Kidney (tissue), 14 donors: ENCODE measurements around the gene LCLAT1. TPM values are rescaled to one million over a fixed set of nuclear protein-coding genes. Genes with fewer than 3 reads are reported as not detected.
"Not testable (repeated sequence)": the region's sequence is repeated elsewhere in the genome, so short reads cannot be mapped to it uniquely, and the experiment has no call there.

ENCODE experiments used
- DNase-seq, 5 donors: peaks; one replicate each; pipeline ENCODE4 v3.0.0-alpha.2; 2013 to 2020
- FAIRE-seq: peaks from 2 replicates; lab custom pipeline; 2012; peaks lifted over from hg19 to GRCh38; lab: Jason Lieb, UNC
- H3K27ac ChIP-seq, 2 donors: one replicate each; pipeline ENCODE4 v1.7.0; 2013; ENCODE audit warnings: low read depth in 2 of 2, low read length in 2 of 2, inconsistent platforms in 1 of 2
- H3K27me3 ChIP-seq: one replicate; pipeline ENCODE4 v1.7.1; 2013; ENCODE audit warnings: low read length, inconsistent platforms; ENCODE audit not compliant: control insufficient read depth, insufficient read depth
- H3K36me3 ChIP-seq, 3 donors: one replicate each; pipeline versions ENCODE4 v1.7.0 to v1.7.1; 2013; ENCODE audit warnings: low read length in 3 of 3, control low read depth in 1 of 3, inconsistent platforms in 1 of 3; ENCODE audit not compliant: insufficient read depth in 3 of 3, control insufficient read depth in 2 of 3
- H3K4me1 ChIP-seq, 3 donors: one replicate each; pipeline versions ENCODE4 v1.7.0 to v1.7.1; 2013; ENCODE audit warnings: low read length in 3 of 3, inconsistent platforms in 1 of 3, low read depth in 1 of 3; ENCODE audit not compliant: control insufficient read depth in 2 of 3, insufficient read depth in 2 of 3
- H3K4me3 ChIP-seq, 3 donors: one replicate each; pipeline versions ENCODE4 v1.7.0 to v1.8.1; 2013; ENCODE audit warnings: low read length in 3 of 3, control low read depth in 1 of 3, inconsistent platforms in 1 of 3
- H3K9ac ChIP-seq, 3 donors: one replicate each; pipeline versions ENCODE4 v1.7.0 to v1.7.1; 2013; ENCODE audit warnings: low read length in 3 of 3, control low read depth in 1 of 3, inconsistent platforms in 1 of 3
- H3K9me3 ChIP-seq, 3 donors: one replicate each; pipeline versions ENCODE4 v1.7.0 to v1.7.1; 2013; ENCODE audit warnings: low read length in 3 of 3, control low read depth in 1 of 3, inconsistent platforms in 1 of 3; ENCODE audit not compliant: control insufficient read depth in 2 of 3, insufficient read depth in 1 of 3
- intact Hi-C: fragments of 100-400 bp; cut with DNase I; formaldehyde crosslinking; loops from one replicate; pipeline ENCODE4 v1.11.1; 2022
- polyA plus RNA-seq: library from polyadenylated mRNA; stranded (reverse); fragments of 350-450 nt; fragmentation: Illumina TruSeq; extraction: RNeasy Lipid Tissue Mini Kit (QIAGEN cat#74804); gene quantifications from one replicate; pipeline ENCODE4 v1.2.3, GENCODE V29; 2014; ENCODE audit warnings: low read depth, low replicate concordance; ENCODE audit not compliant: insufficient read depth
- total RNA-seq: library from RNA; stranded (reverse); fragmentation: NEBNext Ultra II Directional; extraction: Animal tissue kit (Norgen Biotek cat#: 25700); gene quantifications from one replicate; pipeline ENCODE4 v1.2.1, GENCODE V29; 2021
- TF ChIP-seq, protein P1 (sequence below): IDR thresholded peaks from 3 replicates; pipeline ENCODE4 v1.5.1; 2012; ENCODE audit warnings: mild to moderate bottlenecking, moderate library complexity, borderline replicate concordance; ENCODE audit not compliant: insufficient read depth; ENCODE audit errors: extremely low read depth
- donor health status: control.
- donor health status: control.
- donor health status: control.
- donor health status: control.
- donor health status: control.
- donor health status: DM: yes; HTN: yes; CAD: no.
- donor health status: Normal renal cell carcinoma (clear cell type).

The LCLAT1 gene
- total and polyA plus RNA-seq, 2 donors from 2014 or later: 5.6 to 19.4 TPM

DNA sequence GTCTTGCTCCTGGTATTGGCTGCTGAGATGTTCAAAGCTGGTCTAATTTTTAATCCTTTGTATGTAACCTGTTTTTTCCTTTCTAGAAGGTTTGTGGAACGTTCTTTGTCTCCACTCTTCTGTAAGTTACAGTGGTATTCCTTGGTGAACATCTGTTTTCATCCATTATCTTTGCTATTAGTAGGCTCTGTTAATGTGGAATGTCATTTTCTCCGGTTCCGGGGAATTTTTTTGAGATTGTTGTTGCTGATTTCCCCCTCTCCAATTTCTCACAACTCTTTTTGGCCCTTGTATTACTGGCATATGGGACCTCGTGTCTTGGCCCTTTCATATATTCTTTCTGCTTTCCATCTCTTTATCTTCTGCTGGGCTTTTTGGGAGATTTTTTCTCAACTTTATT is 63.4 kb downstream of the LCLAT1 start:
- Histone ChIP-seq H3K4me3 (no peak overlapping the region), H3K4me1 (peaks cover 3 to 9% (median 7%) of the 10 kb centered on the region in 3 donors), H3K9me3 (no peaks in the 10 kb centered on the region), H3K36me3 (no peaks in the 10 kb centered on the region), H3K9ac (no peak overlapping the region), H3K27ac (no peak overlapping the region), H3K27me3 (no peaks in the 10 kb centered on the region)
- DNase-seq (no peak), FAIRE-seq (no peak)
- TF ChIP-seq, protein P1, sequence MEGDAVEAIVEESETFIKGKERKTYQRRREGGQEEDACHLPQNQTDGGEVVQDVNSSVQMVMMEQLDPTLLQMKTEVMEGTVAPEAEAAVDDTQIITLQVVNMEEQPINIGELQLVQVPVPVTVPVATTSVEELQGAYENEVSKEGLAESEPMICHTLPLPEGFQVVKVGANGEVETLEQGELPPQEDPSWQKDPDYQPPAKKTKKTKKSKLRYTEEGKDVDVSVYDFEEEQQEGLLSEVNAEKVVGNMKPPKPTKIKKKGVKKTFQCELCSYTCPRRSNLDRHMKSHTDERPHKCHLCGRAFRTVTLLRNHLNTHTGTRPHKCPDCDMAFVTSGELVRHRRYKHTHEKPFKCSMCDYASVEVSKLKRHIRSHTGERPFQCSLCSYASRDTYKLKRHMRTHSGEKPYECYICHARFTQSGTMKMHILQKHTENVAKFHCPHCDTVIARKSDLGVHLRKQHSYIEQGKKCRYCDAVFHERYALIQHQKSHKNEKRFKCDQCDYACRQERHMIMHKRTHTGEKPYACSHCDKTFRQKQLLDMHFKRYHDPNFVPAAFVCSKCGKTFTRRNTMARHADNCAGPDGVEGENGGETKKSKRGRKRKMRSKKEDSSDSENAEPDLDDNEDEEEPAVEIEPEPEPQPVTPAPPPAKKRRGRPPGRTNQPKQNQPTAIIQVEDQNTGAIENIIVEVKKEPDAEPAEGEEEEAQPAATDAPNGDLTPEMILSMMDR: no peak
- intact Hi-C loops: no loop called here

DNA sequence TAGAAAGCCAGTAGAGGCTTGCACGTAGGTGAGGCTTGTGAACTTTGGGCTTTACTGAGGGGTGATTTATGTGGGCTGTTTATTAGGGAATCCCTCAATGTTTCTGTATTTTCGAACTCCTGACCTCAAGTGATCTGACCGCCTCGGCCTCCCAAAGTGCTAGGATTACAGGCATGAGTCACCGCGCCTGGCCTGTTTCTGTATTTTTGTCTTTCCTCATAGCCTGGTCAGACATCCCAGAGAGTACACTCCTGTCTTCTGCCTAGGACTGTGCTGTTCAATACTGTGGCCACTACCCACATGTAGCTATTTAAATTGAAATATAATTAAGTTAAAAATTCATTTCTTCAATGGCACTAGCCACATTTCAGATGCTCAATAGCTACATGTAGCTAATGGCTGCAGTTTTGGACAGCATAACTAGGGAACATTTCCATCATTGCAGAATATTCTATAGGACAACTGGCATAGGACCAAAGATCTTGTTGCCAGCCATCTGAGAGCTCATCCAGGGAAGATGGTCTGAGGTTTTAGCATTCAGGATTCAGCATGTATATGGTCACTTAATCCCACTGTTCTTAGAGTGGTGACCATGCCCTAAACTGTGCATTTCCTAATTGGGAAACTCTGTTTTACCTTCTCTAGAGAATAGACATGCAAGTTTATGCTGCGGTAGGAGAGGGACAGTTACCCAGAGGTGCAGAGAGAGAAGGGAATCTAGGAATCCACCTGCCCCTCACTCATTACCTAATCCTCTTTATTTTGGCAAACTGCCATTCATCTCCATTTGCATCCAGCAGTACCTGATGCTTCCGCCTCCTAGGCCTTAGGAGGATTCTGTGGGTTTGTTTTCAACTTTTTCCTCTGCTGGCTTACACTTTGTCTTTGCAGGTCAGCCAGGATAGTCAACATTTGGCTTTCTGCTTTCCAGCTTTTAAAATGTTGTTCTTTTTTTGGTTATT is 64.4 kb downstream of the LCLAT1 start:
- H3K4me3 ChIP-seq: no peak overlapping the region
- no peaks in the 10 kb centered on the region for H3K9me3 ChIP-seq
- no peak for FAIRE-seq
- intact Hi-C loops: no loop called here
- DNase-seq: peak in 4 of 5 donors; percentile 35 to 65 (median 59)
- peaks cover 3 to 7% (median 6%) of the 10 kb centered on the region in 3 donors for H3K4me1 ChIP-seq
- TF ChIP-seq, protein P1: no peak
- no peaks in the 10 kb centered on the region for H3K36me3 ChIP-seq
- no peak overlapping the region for H3K9ac ChIP-seq
- H3K27ac ChIP-seq: no peak overlapping the region
- H3K27me3 ChIP-seq: no peaks in the 10 kb centered on the region

DNA sequence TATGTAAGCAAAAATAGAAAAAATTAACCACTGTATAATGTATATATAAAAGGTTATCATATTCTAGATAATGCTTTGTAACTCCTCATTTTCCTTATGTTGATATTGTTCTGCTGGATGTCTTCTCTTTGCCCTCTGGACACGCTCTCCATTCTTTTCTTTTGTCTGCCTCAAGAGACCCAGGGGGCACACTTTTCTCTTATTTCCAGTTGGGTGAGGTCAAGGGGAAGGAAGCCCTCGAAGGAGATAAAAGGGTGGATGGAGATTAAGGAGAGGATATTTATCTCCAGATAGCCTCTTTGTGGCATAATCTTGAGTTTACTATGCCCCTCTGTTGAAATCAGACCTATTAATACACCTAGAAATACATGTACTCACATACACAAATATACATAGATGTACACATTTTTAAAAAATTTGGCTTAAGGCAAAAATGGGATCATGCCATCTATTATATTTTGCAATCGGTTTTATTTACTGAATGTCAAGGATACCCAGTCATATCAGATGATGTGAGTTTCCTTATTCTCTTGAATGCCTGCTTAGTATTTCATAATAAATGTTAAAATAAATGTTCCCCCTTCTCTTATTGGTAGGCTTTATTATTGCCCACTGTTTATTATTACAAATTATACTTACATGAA is 65.3 kb downstream of the LCLAT1 start:
- Histone ChIP-seq H3K36me3 (no peaks in the 10 kb centered on the region), H3K9me3 (no peaks in the 10 kb centered on the region), H3K27me3 (no peaks in the 10 kb centered on the region), H3K4me1 (peaks cover 3 to 7% (median 6%) of the 10 kb centered on the region in 3 donors), H3K4me3 (no peak overlapping the region), H3K27ac (no peak overlapping the region), H3K9ac (no peak overlapping the region)
- FAIRE-seq (no peak), DNase-seq (no peak)
- intact Hi-C loops: no loop called here
- TF ChIP-seq, protein P1: no peak

DNA sequence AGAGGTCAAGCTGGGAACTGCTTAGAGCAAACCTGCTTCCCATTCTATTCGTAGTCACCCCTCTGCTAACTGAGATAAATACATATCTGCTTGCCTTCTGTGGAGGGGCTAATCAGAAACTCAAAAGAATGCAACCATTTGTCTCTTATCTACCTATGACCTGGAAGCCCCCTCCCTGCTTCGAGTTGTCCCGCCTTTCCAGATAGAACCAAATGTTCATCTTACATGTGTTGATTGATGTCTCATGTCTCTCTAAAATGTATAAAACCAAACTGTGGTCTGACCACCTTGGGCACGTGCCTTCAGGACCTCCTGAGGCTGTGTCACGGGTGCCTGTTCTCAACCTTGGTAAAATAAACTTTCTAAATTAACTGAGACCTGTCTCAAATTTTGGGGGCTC is 66.6 kb downstream of the LCLAT1 start:
- H3K9ac ChIP-seq, H3K27me3 ChIP-seq, intact Hi-C loops, H3K4me1 ChIP-seq, H3K9me3 ChIP-seq, H3K4me3 ChIP-seq, DNase-seq, H3K27ac ChIP-seq, FAIRE-seq, H3K36me3 ChIP-seq: not testable (repeated sequence)
